HEK293T (cell line): Measurements from ENCODE around the gene EXOC4.
A peak's percentile ranks its signal among the peaks of the same experiment; 100 is the strongest.
"Not testable (repeated sequence)": the region's sequence is repeated elsewhere in the genome, so short reads cannot be mapped to it uniquely, and the experiment has no call there.

ENCODE experiments used
- CTCF ChIA-PET: fragments of 350-600 bp; formaldehyde crosslinking; extraction: SDS; loops from one replicate; lab custom pipeline; 2021; ENCODE audit warnings: antibody characterized with exemption, inconsistent platforms; lab: Yijun Ruan, JAX
- POLR2A ChIA-PET: fragments of 350-600 bp; formaldehyde crosslinking; extraction: SDS; loops from one replicate; lab custom pipeline; 2020; ENCODE audit warnings: antibody characterized with exemption, inconsistent platforms; lab: Yijun Ruan, JAX
- DNase-seq: peaks from one replicate; pipeline ENCODE4 v3.0.0; 2012; ENCODE audit warnings: mixed read lengths; ENCODE audit errors: extremely low spot score
- ARNT ChIP-seq: fragments of 450-650 bp; IDR thresholded peaks from 2 replicates; pipeline ENCODE4 v1.6.1; 2017; ENCODE audit warnings: mild to moderate bottlenecking
- BHLHE40 ChIP-seq: fragments of 450-650 bp; IDR thresholded peaks from 2 replicates; pipeline ENCODE4 v1.6.1; 2016; ENCODE audit warnings: mild to moderate bottlenecking, moderate library complexity, borderline replicate concordance
- CTBP1 ChIP-seq: fragments of 450-650 bp; IDR thresholded peaks from 2 replicates; pipeline ENCODE4 v1.6.1; 2016; ENCODE audit warnings: borderline replicate concordance
- ELF4 ChIP-seq: fragments of 450-650 bp; IDR thresholded peaks from 2 replicates; pipeline ENCODE4 v1.6.1; 2017; ENCODE audit warnings: antibody characterized with exemption
- FOXA1 ChIP-seq: fragments of 450-650 bp; IDR thresholded peaks from 2 replicates; pipeline ENCODE4 v1.6.1; 2016; ENCODE audit warnings: mild to moderate bottlenecking
- FOXK2 ChIP-seq: fragments of 450-650 bp; IDR thresholded peaks from 2 replicates; pipeline ENCODE4 v1.6.1; 2016; ENCODE audit warnings: mild to moderate bottlenecking
- FOXM1 ChIP-seq: fragments of 450-650 bp; IDR thresholded peaks from 2 replicates; pipeline ENCODE4 v1.6.1; 2017; ENCODE audit warnings: mild to moderate bottlenecking, borderline replicate concordance
- HDGF ChIP-seq: fragments of 450-650 bp; IDR thresholded peaks from 2 replicates; pipeline ENCODE4 v1.6.1; 2017; ENCODE audit warnings: antibody characterized with exemption, borderline replicate concordance
- L3MBTL2 ChIP-seq: fragments of 450-650 bp; conservative IDR thresholded peaks from 2 replicates; pipeline ENCODE4 v1.6.1; 2016; ENCODE audit warnings: mild to moderate bottlenecking
- LEF1 ChIP-seq: fragments of 450-650 bp; IDR thresholded peaks from 2 replicates; pipeline ENCODE4 v1.6.1; 2017; ENCODE audit warnings: mild to moderate bottlenecking, borderline replicate concordance
- NFRKB ChIP-seq: fragments of 450-650 bp; IDR thresholded peaks from 2 replicates; pipeline ENCODE4 v1.6.1; 2016; ENCODE audit warnings: mild to moderate bottlenecking, moderate library complexity
- SP1 ChIP-seq: fragments of 450-650 bp; IDR thresholded peaks from 2 replicates; pipeline ENCODE4 v1.6.1; 2017
- SUZ12 ChIP-seq: fragments of 450-650 bp; IDR thresholded peaks from 2 replicates; pipeline ENCODE4 v1.6.1; 2016; ENCODE audit warnings: mild to moderate bottlenecking
- TARDBP ChIP-seq: fragments of 450-650 bp; IDR thresholded peaks from 2 replicates; pipeline ENCODE4 v1.6.1; 2016
- ZNF384 ChIP-seq: fragments of 450-650 bp; IDR thresholded peaks from 2 replicates; pipeline ENCODE4 v1.6.1; 2016
- TF ChIP-seq, protein P1 (sequence below): fragments of 450-650 bp; IDR thresholded peaks from 2 replicates; pipeline ENCODE4 v1.6.1; 2016

Gene EXOC4

DNA sequence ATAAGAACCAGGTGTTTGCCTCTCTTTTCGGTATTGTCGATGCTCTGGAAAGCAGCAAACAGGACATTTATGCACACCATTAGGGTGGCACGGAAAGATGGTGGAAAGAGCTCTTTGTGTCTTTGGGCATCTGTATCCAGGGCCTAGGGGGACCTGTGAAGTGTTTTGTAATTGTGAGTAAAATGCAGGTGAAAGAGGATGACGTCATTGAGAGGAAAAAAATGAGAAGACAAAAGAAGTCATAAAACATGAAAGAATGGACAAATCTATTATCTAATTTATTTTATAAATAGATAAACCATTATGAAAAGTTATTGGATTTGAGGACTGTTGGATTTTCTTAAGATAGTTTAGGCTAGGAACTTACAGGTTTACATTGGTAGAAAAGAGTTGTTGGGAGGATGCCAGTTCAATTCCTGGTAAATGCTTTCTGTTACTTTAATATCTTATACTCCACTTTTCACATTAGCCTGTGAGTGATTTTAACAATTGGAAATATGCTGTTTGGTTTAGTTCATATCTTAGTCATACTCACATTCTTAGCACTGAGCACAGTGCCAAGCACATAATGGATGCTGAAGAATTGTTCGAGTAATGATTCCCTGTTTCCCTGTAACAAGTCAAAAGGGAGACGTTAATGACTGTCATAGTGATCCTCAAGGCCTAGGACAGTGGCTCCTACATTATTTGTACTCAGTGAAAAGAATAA lies 62.6 kb downstream of the EXOC4 start:
- CTCF ChIA-PET: no interaction called here

GRCh38 chr7:133319842-133320241 lies 67.0 kb downstream of the EXOC4 start:
- CTCF ChIA-PET: no interaction called here
- no peak for TF ChIP-seq SUZ12
- no peak for TF ChIP-seq NFRKB
- TF ChIP-seq CTBP1: no peak
- TF ChIP-seq FOXK2: no peak
- POLR2A ChIA-PET: no interaction called here
- DNase-seq: no peak

More for the DNA sequence above, 62.6 kb downstream of the EXOC4 start:
- POLR2A ChIA-PET: no interaction called here
- no peak for DNase-seq
- TF ChIP-seq FOXM1 (no peak), FOXK2 (no peak), SP1 (no peak), HDGF (no peak), ARNT (no peak), CTBP1 (no peak), SUZ12 (no peak), BHLHE40 (no peak), ZNF384 (no peak)

DNA sequence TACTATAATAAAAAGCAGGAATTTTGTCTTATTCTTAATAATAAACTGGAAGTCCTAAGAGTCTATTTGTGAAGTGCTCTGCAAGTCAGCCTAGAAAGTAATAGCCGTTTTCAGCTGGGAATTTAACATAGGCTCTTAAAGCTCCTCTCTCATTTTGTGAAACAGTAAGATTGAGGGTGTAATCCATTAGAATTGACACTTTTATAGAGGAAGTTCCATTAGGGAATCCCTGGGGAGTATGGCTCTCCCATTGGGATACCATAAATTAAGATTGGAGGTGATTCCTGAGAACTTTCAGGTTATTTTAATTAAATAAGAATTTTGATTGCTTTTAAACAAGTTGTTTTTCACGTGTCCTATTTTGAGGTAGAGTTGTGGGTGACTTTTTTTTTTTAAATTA lies 68.0 kb downstream of the EXOC4 start:
- no peak for DNase-seq
- ChIA-PET POLR2A (no interaction called here), CTCF (no interaction called here)
- TF ChIP-seq, protein P1, sequence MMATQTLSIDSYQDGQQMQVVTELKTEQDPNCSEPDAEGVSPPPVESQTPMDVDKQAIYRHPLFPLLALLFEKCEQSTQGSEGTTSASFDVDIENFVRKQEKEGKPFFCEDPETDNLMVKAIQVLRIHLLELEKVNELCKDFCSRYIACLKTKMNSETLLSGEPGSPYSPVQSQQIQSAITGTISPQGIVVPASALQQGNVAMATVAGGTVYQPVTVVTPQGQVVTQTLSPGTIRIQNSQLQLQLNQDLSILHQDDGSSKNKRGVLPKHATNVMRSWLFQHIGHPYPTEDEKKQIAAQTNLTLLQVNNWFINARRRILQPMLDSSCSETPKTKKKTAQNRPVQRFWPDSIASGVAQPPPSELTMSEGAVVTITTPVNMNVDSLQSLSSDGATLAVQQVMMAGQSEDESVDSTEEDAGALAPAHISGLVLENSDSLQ: peak; percentile 55; the same call in 1 of the 2 replicates
- TF ChIP-seq ZNF384 (no peak), ELF4 (no peak)

- CTCF ChIA-PET, DNase-seq, POLR2A ChIA-PET: not testable (repeated sequence)
Measured at GRCh38 chr7:133321366-133321765, 68.5 kb downstream of the EXOC4 start.

- CTCF ChIA-PET: interaction anchor here (0.6 kb wide), 1 partner anchor 233 kb away, joined by 4 read pairs; no protein-coding TSS in a partner anchor
- DNase-seq, POLR2A ChIA-PET: not testable (repeated sequence)
Measured at GRCh38 chr7:133326745-133327144, 73.9 kb downstream of the EXOC4 start.

GRCh38 chr7:133328021-133328420 lies 75.1 kb downstream of the EXOC4 start:
- CTCF ChIA-PET, DNase-seq, POLR2A ChIA-PET: not testable (repeated sequence)

- DNase-seq: no peak
- ChIA-PET POLR2A (no interaction called here), CTCF (interaction anchor here (0.6 kb wide), 1 partner anchor 12 kb away, joined by 3 read pairs; no protein-coding TSS in a partner anchor)
- TF ChIP-seq ELF4 (no peak), FOXM1 (no peak), SP1 (no peak), SUZ12 (no peak), ZNF384 (no peak), NFRKB (no peak), LEF1 (no peak)
- TF ChIP-seq, protein P1: no peak
Measured at GRCh38 chr7:133330085-133330484, 77.2 kb downstream of the EXOC4 start.

- CTCF ChIA-PET: no interaction called here
Measured at GRCh38 chr7:133331861-133332260, 79.0 kb downstream of the EXOC4 start.

More at GRCh38 chr7:133331861-133332260, 79.0 kb downstream of the EXOC4 start:
- TF ChIP-seq BHLHE40 (no peak), CTBP1 (no peak), FOXM1 (no peak), ARNT (no peak), ZNF384 (no peak), LEF1 (no peak), NFRKB (no peak), ELF4 (no peak), SUZ12 (no peak), FOXA1 (no peak), SP1 (no peak), TARDBP (no peak), L3MBTL2 (no peak), HDGF (no peak), FOXK2 (no peak)
- TF ChIP-seq, protein P1: no peak
- POLR2A ChIA-PET: no interaction called here
- DNase-seq: no peak
